ENCODE results near the gene KIF26B. TPM values are rescaled to one million over a fixed set of nuclear protein-coding genes. Genes with fewer than 3 reads are reported as not detected.

Gene KIF26B
- total RNA-seq, 1 donor from 2014 or later, result 0.49 TPM

- no peaks in the 10 kb centered on the region for H3K27me3 ChIP-seq
- H3K9me3 ChIP-seq, result no peaks in the 10 kb centered on the region
- no peaks in the 10 kb centered on the region for H3K36me3 ChIP-seq
- H3K4me1 ChIP-seq, result no peaks in the 10 kb centered on the region
- no peak overlapping the region for H3K27ac ChIP-seq
- TF ChIP-seq CTCF (IDR thresholded peaks at IDR 0.05), result no peak
- no peak for TF ChIP-seq POLR2AphosphoS5 (IDR thresholded peaks at IDR 0.05; ENCODE audit: insufficient read depth in 1 of 2, low read depth in 1 of 2)
- intact Hi-C loops (cut with DNase I), result no loop called here
- DNase-seq (ENCODE audit: extremely low spot score in 2 of 2), result no peak
- H3K4me3 ChIP-seq, result no peak overlapping the region
Measured at GRCh38 chr1:245526141-245526540, 371.4 kb downstream of the KIF26B start.

GRCh38 chr1:245528258-245528635, 373.5 kb downstream of the KIF26B start:
- TF ChIP-seq POLR2A (IDR thresholded peaks at IDR 0.05) (no peak), POLR2AphosphoS5 (IDR thresholded peaks at IDR 0.05; ENCODE audit: insufficient read depth in 1 of 2, low read depth in 1 of 2) (no peak), CTCF (IDR thresholded peaks at IDR 0.05) (no peak)
- DNase-seq (ENCODE audit: extremely low spot score in 2 of 2), result no peak
- Histone ChIP-seq H3K4me3 (no peak overlapping the region), H3K4me1 (no peaks in the 10 kb centered on the region), H3K9me3 (no peaks in the 10 kb centered on the region), H3K27me3 (no peaks in the 10 kb centered on the region), H3K27ac (no peak overlapping the region), H3K36me3 (no peaks in the 10 kb centered on the region)
- intact Hi-C loops (cut with DNase I), result no loop called here

- no peak overlapping the region for H3K4me3 ChIP-seq
- intact Hi-C loops (cut with DNase I), result no loop called here
- TF ChIP-seq POLR2A (IDR thresholded peaks at IDR 0.05), result no peak
- no peak for TF ChIP-seq POLR2AphosphoS5 (IDR thresholded peaks at IDR 0.05; ENCODE audit: insufficient read depth in 1 of 2, low read depth in 1 of 2)
- TF ChIP-seq CTCF (IDR thresholded peaks at IDR 0.05), result no peak
- no peaks in the 10 kb centered on the region for H3K9me3 ChIP-seq
- H3K27ac ChIP-seq, result no peak overlapping the region
- H3K36me3 ChIP-seq, result no peaks in the 10 kb centered on the region
- no peak for DNase-seq (ENCODE audit: extremely low spot score in 2 of 2)
- H3K27me3 ChIP-seq, result no peaks in the 10 kb centered on the region
- no peaks in the 10 kb centered on the region for H3K4me1 ChIP-seq
Measured at GRCh38 chr1:245530937-245531336, 376.2 kb downstream of the KIF26B start.

- no peak for TF ChIP-seq CTCF (IDR thresholded peaks at IDR 0.05)
- TF ChIP-seq POLR2AphosphoS5 (IDR thresholded peaks at IDR 0.05; ENCODE audit: insufficient read depth in 1 of 2, low read depth in 1 of 2), result no peak
- no peak for TF ChIP-seq POLR2A (IDR thresholded peaks at IDR 0.05)
- no peaks in the 10 kb centered on the region for H3K36me3 ChIP-seq
- no peaks in the 10 kb centered on the region for H3K27me3 ChIP-seq
- H3K4me3 ChIP-seq, result no peak overlapping the region
- DNase-seq (ENCODE audit: extremely low spot score in 2 of 2), result no peak
- no peaks in the 10 kb centered on the region for H3K4me1 ChIP-seq
- H3K27ac ChIP-seq, result no peak overlapping the region
- intact Hi-C loops (cut with DNase I), result no loop called here
- H3K9me3 ChIP-seq, result no peaks in the 10 kb centered on the region
Measured at GRCh38 chr1:245537992-245538391, 383.2 kb downstream of the KIF26B start.

- intact Hi-C loops (cut with DNase I), result no loop called here
- no peaks in the 10 kb centered on the region for H3K9me3 ChIP-seq
- no peak overlapping the region for H3K4me3 ChIP-seq
- H3K36me3 ChIP-seq, result no peaks in the 10 kb centered on the region
- TF ChIP-seq POLR2A (IDR thresholded peaks at IDR 0.05) (no peak), POLR2AphosphoS5 (IDR thresholded peaks at IDR 0.05; ENCODE audit: insufficient read depth in 1 of 2, low read depth in 1 of 2) (no peak), CTCF (IDR thresholded peaks at IDR 0.05) (no peak)
- no peak for DNase-seq (ENCODE audit: extremely low spot score in 2 of 2)
- H3K27me3 ChIP-seq, result no peaks in the 10 kb centered on the region
- H3K4me1 ChIP-seq, result no peaks in the 10 kb centered on the region
- H3K27ac ChIP-seq, result no peak overlapping the region
Measured at GRCh38 chr1:245538671-245539070, 383.9 kb downstream of the KIF26B start.
